Naive thymus-derived CD4-positive, alpha-beta T cell (primary cell): Measurements from ENCODE around the gene PLEKHG4B. TPM values are rescaled to one million over a fixed set of nuclear protein-coding genes. Genes with fewer than 3 reads are reported as not detected.

Experiments
- ATAC-seq: fragments of 150-1000 bp; cut with Tn5 transposase; 2 replicates; pipeline ENCODE4 v1.10.0; 2021; ENCODE audit warnings: mild to moderate bottlenecking, moderate library complexity
- CTCF ChIA-PET: fragments of 350-600 bp; sonication (Branson Sonifier 250); formaldehyde crosslinking; loops from one replicate; lab custom pipeline; 2021; ENCODE audit warnings: antibody characterized with exemption; lab: Charles Lee
- POLR2A ChIA-PET: fragments of 350-600 bp; sonication (Branson Sonifier 250); formaldehyde crosslinking; loops from one replicate; lab custom pipeline; 2021; ENCODE audit warnings: antibody characterized with exemption, inconsistent platforms; lab: Charles Lee
- DNase-seq, 9 donors: peaks; one replicate each; pipeline versions ENCODE4 v3.0.0 to v3.0.0-alpha.2; 2020 to 2022; ENCODE audit warnings: mixed read lengths in 1 of 9
- H3K27ac ChIP-seq: one replicate; pipeline ENCODE4 v1.7.0; 2013; ENCODE audit warnings: mild to moderate bottlenecking, low read depth, low read length, moderate library complexity
- H3K27me3 ChIP-seq, 2 donors: one replicate each; pipeline ENCODE4 v1.7.0; 2013; ENCODE audit warnings: low read length in 2 of 2, mild to moderate bottlenecking in 2 of 2, moderate library complexity in 2 of 2; ENCODE audit not compliant: control insufficient read depth in 2 of 2, insufficient read depth in 2 of 2
- H3K36me3 ChIP-seq, 3 experiments: 1 replicate in 2 of 3; 2 replicates in 1 of 3; pipeline ENCODE4 v1.7.0; 2013; ENCODE audit warnings: low read length in 3 of 3, mild to moderate bottlenecking in 3 of 3, moderate library complexity in 1 of 3; ENCODE audit not compliant: insufficient read depth in 3 of 3, control insufficient read depth in 2 of 3
- H3K4me1 ChIP-seq, 2 donors: one replicate each; pipeline ENCODE4 v1.7.0; 2013; ENCODE audit warnings: low read length in 2 of 2, mild to moderate bottlenecking in 2 of 2, moderate library complexity in 1 of 2; ENCODE audit not compliant: control insufficient read depth in 2 of 2, insufficient read depth in 2 of 2
- H3K4me3 ChIP-seq: 2 replicates; pipeline ENCODE4 v1.7.0; 2013; ENCODE audit warnings: mild to moderate bottlenecking, low read length
- H3K9me3 ChIP-seq, 3 experiments: 1 replicate in 2 of 3; 2 replicates in 1 of 3; pipeline ENCODE4 v1.7.0; 2013; ENCODE audit warnings: low read length in 3 of 3; ENCODE audit not compliant: control insufficient read depth in 2 of 3
- H3K27ac Mint-ChIP-seq, 9 donors: one replicate each; pipeline ENCODE4 v1.8.0; 2020 to 2022; ENCODE audit warnings: mixed read lengths in 9 of 9, mild to moderate bottlenecking in 8 of 9, moderate library complexity in 5 of 9, inconsistent platforms in 2 of 9
- H3K27me3 Mint-ChIP-seq, 5 donors: one replicate each; pipeline ENCODE4 v1.8.0; 2021 to 2022; ENCODE audit warnings: mixed read lengths in 5 of 5, mild to moderate bottlenecking in 1 of 5
- H3K36me3 Mint-ChIP-seq, 5 donors: one replicate each; pipeline ENCODE4 v1.8.0; 2020 to 2022; ENCODE audit warnings: mixed read lengths in 5 of 5, mild to moderate bottlenecking in 3 of 5, inconsistent platforms in 1 of 5
- H3K4me1 Mint-ChIP-seq, 7 donors: one replicate each; pipeline ENCODE4 v1.8.0; 2020 to 2022; ENCODE audit warnings: mixed read lengths in 7 of 7, mild to moderate bottlenecking in 3 of 7, inconsistent platforms in 1 of 7
- H3K4me3 Mint-ChIP-seq, 10 donors: one replicate each; pipeline ENCODE4 v1.8.0; 2020 to 2022; ENCODE audit warnings: mild to moderate bottlenecking in 10 of 10, mixed read lengths in 10 of 10, moderate library complexity in 6 of 10, inconsistent platforms in 2 of 10
- H3K9me3 Mint-ChIP-seq, 11 donors: one replicate each; pipeline ENCODE4 v1.8.0; 2020 to 2022; ENCODE audit warnings: mixed read lengths in 11 of 11, mild to moderate bottlenecking in 4 of 11, inconsistent platforms in 1 of 11, moderate library complexity in 1 of 11
- intact Hi-C, 2 donors: fragments of 100-400 bp; cut with micrococcal nuclease; formaldehyde crosslinking; loops; one replicate each; pipeline ENCODE4 v1.15.1; 2023
- polyA plus RNA-seq, 2 donors: library from polyadenylated mRNA; unstranded; fragments of 300-500 nt; fragmentation: Illumina TruSeq; gene quantifications; one replicate each; pipeline ENCODE4 v1.2.3, GENCODE V29; 2021
- total RNA-seq, 6 experiments: library from RNA in 5 of 6; stranded (reverse) in 5 of 6; gene quantifications; 1 replicate in 5 of 6; 2 replicates in 1 of 6; pipeline ENCODE4 v1.2.3 and lab custom pipeline; 2021 to 2026

PLEKHG4B gene
- total and polyA plus RNA-seq, 7 experiments from 2014 or later, result 0.39 to 2.0 TPM; not detected in 5

DNA sequence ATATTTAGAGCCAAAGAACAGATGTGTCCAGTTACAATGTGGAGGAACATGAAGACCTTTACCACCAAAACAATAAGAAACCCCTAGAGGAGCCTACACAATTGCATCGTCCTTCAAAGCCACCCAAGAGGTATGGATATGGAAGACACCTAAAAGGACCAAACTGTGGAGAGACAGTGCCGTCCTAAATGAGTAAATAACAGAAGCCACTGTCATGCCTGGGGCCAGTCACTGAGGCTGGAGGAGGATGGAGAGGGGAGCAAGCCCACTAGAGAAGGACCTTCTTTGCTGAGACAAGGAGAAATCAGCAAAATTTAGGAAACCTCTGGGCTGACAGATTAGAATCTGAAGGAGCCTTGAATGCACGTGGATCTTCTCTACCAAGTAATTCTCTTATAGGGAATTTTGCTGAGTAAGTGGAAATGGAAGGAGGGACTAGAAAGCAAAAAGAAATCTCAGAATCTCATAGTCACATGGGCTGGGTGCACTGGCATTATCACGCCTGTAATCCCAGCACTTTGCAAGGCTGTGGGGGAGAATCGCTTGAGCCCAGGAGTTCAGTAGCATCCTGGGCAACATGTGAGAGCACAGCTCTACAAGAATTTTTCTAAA lies 27.6 kb downstream of the PLEKHG4B start:
- no peaks in the 10 kb centered on the region for H3K4me1 ChIP-seq
- ATAC-seq (no peak), DNase-seq (no peak)
- POLR2A ChIA-PET, result no interaction called here
- no peaks in the 10 kb centered on the region for H3K27me3 ChIP-seq
- Mint-ChIP-seq H3K27me3 (peaks cover 10 to 45% (median 25%) of the 10 kb centered on the region in 5 donors), H3K4me1 (no peaks in the 10 kb centered on the region), H3K27ac (no peak overlapping the region), H3K4me3 (peak overlapping the region in 1 of 10 donors; percentile 33), H3K9me3 (peaks cover 4 to 40% (median 13%) of the 10 kb centered on the region in 11 donors), H3K36me3 (peaks cover 0 to 16% (median 0%) of the 10 kb centered on the region in 5 donors)
- CTCF ChIA-PET, result no interaction called here
- intact Hi-C loops, result no loop called here
- no peak overlapping the region for H3K4me3 ChIP-seq
- no peaks in the 10 kb centered on the region for H3K36me3 ChIP-seq
- no peak overlapping the region for H3K27ac ChIP-seq
- no peaks in the 10 kb centered on the region for H3K9me3 ChIP-seq

DNA sequence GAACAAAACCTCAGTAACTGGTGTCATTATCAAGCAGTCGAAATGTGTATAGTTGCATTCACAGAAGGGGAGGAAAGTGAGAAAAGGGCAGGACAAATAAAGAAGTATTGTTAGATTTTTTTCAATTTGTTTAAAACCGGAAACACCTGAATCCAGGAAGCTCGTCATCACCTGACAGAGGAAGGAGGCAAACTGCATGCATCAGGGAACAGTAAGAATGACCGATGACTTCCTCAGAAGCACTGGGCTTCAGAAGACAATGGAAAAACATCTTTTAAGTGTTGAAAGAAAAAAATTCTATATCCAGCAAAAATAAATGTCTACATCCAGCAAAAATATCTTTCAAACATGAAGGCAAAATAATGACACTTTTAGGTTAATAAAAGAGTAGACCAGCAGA lies 29.5 kb downstream of the PLEKHG4B start:
- Mint-ChIP-seq H3K36me3 (peaks cover 0 to 26% (median 6%) of the 10 kb centered on the region in 5 donors), H3K4me1 (no peaks in the 10 kb centered on the region), H3K4me3 (no peak overlapping the region), H3K27ac (peak overlapping the region in 1 of 9 donors; percentile 63), H3K27me3 (peaks cover 9 to 41% (median 30%) of the 10 kb centered on the region in 5 donors), H3K9me3 (peaks cover 10 to 57% (median 21%) of the 10 kb centered on the region in 11 donors)
- CTCF ChIA-PET, result no interaction called here
- H3K27ac ChIP-seq, result no peak overlapping the region
- ATAC-seq (no peak), DNase-seq (no peak)
- H3K4me1 ChIP-seq, result no peaks in the 10 kb centered on the region
- intact Hi-C loops, result no loop called here
- no peaks in the 10 kb centered on the region for H3K27me3 ChIP-seq
- no peaks in the 10 kb centered on the region for H3K36me3 ChIP-seq
- POLR2A ChIA-PET, result no interaction called here
- peaks cover 0 to 8% (median 0%) of the 10 kb centered on the region in 3 experiments for H3K9me3 ChIP-seq
- H3K4me3 ChIP-seq, result no peak overlapping the region

DNA sequence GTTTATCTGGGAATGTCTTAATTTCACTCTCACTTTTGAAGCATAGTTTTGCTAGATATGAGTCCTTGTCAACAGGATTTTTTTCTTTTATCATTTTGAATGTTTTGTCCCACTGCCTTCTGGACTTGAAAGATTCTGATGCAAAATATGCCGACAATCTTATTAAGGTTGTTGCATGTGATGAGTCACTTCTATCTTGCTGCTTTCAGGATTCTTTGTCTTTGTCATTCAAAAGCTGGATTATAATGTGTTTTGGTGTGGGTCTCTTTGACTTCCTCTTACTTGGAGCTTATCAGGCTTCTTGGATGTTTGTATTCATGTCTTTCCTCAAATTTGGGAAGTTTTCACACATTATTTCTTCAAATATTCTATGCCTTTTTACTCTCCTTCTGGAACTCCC lies 33.8 kb downstream of the PLEKHG4B start:
- ATAC-seq (no peak), DNase-seq (no peak)
- Histone ChIP-seq H3K27ac (no peak overlapping the region), H3K27me3 (no peaks in the 10 kb centered on the region), H3K4me3 (no peak overlapping the region), H3K36me3 (no peaks in the 10 kb centered on the region), H3K4me1 (no peaks in the 10 kb centered on the region), H3K9me3 (peaks cover 0 to 11% (median 0%) of the 10 kb centered on the region in 3 experiments)
- Mint-ChIP-seq H3K4me1 (no peaks in the 10 kb centered on the region), H3K27me3 (peaks cover 10 to 43% (median 25%) of the 10 kb centered on the region in 5 donors), H3K36me3 (peaks cover 0 to 28% (median 7%) of the 10 kb centered on the region in 5 donors), H3K9me3 (peaks cover 7 to 56% (median 22%) of the 10 kb centered on the region in 11 donors), H3K4me3 (no peak overlapping the region), H3K27ac (no peak overlapping the region)
- ChIA-PET POLR2A (interaction anchor here (0.6 kb wide), 1 partner anchor 12 kb away, joined by 3 read pairs; no protein-coding TSS in a partner anchor), CTCF (no interaction called here)
- intact Hi-C loops, result no loop called here

DNA sequence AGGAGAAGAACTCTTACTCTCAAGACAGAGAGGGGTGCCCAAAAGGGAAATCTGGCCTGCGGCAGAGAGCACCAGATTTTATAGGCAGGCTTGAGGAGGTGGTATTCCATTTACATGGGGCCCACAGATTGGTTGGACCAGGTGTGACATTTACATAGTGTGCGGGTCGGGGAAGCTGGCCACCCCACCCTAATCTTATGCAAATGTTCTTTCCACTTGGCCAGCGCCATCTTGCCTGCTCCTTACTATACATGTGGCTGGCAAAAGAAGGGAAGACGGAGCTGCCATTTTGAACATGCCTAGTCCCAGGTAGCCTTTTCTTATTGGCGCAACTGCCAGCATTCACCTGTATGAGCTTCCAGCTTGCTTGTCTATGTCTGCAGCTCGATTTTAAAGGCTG lies 34.8 kb downstream of the PLEKHG4B start:
- Mint-ChIP-seq H3K4me1 (no peaks in the 10 kb centered on the region), H3K36me3 (peaks cover 0 to 21% (median 7%) of the 10 kb centered on the region in 5 donors), H3K4me3 (no peak overlapping the region), H3K27me3 (peaks cover 10 to 43% (median 26%) of the 10 kb centered on the region in 5 donors), H3K9me3 (peaks cover 3 to 47% (median 19%) of the 10 kb centered on the region in 11 donors), H3K27ac (no peak overlapping the region)
- Histone ChIP-seq H3K9me3 (peaks cover 0 to 11% (median 0%) of the 10 kb centered on the region in 3 experiments), H3K36me3 (no peaks in the 10 kb centered on the region), H3K4me1 (no peaks in the 10 kb centered on the region), H3K4me3 (no peak overlapping the region), H3K27ac (no peak overlapping the region), H3K27me3 (no peaks in the 10 kb centered on the region)
- ChIA-PET POLR2A (no interaction called here), CTCF (no interaction called here)
- ATAC-seq (no peak), DNase-seq (no peak)
- intact Hi-C loops, result no loop called here

DNA sequence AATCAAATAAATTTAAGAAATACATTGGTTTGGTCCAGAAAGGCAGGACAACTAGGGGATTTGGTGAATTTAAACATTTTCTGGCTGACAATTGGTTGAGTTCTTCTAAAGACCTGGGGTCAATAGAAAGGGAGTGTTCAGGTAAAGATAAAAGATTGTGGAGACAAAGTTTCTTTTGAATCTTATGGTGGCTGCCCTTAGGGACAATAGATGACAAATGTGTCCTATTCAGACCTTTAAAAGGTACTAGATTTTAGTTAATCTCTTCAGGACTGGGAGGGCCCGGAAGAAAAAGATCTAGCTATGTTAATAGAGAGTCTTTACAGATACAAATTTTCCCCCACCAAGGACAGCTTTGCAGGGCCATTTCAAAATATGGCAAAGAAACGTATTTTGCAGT lies 35.9 kb downstream of the PLEKHG4B start:
- no peak overlapping the region for H3K27ac ChIP-seq
- peaks cover 3 to 42% (median 18%) of the 10 kb centered on the region in 11 donors for H3K9me3 Mint-ChIP-seq
- DNase-seq, result no peak
- H3K27me3 Mint-ChIP-seq, result peaks cover 15 to 45% (median 33%) of the 10 kb centered on the region in 5 donors
- CTCF ChIA-PET, result no interaction called here
- intact Hi-C loops, result no loop called here
- ATAC-seq, result no peak
- H3K9me3 ChIP-seq, result peaks cover 0 to 11% (median 0%) of the 10 kb centered on the region in 3 experiments
- H3K27ac Mint-ChIP-seq, result no peak overlapping the region
- H3K4me1 ChIP-seq, result no peaks in the 10 kb centered on the region
- no peaks in the 10 kb centered on the region for H3K36me3 ChIP-seq
- no peaks in the 10 kb centered on the region for H3K27me3 ChIP-seq
- peaks cover 0 to 18% (median 7%) of the 10 kb centered on the region in 5 donors for H3K36me3 Mint-ChIP-seq
- POLR2A ChIA-PET, result no interaction called here
- H3K4me3 Mint-ChIP-seq, result no peak overlapping the region
- no peak overlapping the region for H3K4me3 ChIP-seq
- no peaks in the 10 kb centered on the region for H3K4me1 Mint-ChIP-seq

DNA sequence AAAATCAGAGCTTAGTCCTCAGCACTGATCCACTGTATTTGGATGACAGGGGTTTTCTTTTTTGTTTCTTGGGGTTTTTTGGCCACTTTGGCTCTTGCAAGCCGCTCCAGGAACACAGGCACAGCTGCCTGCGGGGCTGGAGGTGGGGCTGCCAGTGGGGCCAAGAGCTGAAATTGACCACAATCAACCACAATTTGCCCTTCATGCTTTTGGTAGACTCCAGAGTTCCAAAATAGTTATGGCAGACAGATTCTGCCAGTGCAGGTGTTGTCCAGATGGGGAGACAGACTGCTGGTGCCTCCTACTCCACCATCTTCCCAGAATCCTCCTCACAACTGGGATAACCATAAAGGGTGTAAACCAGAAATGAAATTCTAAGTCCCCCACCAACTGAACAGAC lies 36.5 kb downstream of the PLEKHG4B start:
- H3K27me3 ChIP-seq, result no peaks in the 10 kb centered on the region
- H3K4me1 Mint-ChIP-seq, result no peaks in the 10 kb centered on the region
- ATAC-seq, result no peak
- H3K27ac ChIP-seq, result no peak overlapping the region
- peaks cover 3 to 40% (median 16%) of the 10 kb centered on the region in 11 donors for H3K9me3 Mint-ChIP-seq
- intact Hi-C loops, result no loop called here
- POLR2A ChIA-PET, result no interaction called here
- peaks cover 0 to 11% (median 0%) of the 10 kb centered on the region in 3 experiments for H3K9me3 ChIP-seq
- CTCF ChIA-PET, result no interaction called here
- no peak overlapping the region for H3K27ac Mint-ChIP-seq
- no peak overlapping the region for H3K4me3 ChIP-seq
- peaks cover 17 to 49% (median 35%) of the 10 kb centered on the region in 5 donors for H3K27me3 Mint-ChIP-seq
- peaks cover 0 to 18% (median 7%) of the 10 kb centered on the region in 5 donors for H3K36me3 Mint-ChIP-seq
- no peaks in the 10 kb centered on the region for H3K4me1 ChIP-seq
- no peak for DNase-seq
- H3K36me3 ChIP-seq, result no peaks in the 10 kb centered on the region
- no peak overlapping the region for H3K4me3 Mint-ChIP-seq

DNA sequence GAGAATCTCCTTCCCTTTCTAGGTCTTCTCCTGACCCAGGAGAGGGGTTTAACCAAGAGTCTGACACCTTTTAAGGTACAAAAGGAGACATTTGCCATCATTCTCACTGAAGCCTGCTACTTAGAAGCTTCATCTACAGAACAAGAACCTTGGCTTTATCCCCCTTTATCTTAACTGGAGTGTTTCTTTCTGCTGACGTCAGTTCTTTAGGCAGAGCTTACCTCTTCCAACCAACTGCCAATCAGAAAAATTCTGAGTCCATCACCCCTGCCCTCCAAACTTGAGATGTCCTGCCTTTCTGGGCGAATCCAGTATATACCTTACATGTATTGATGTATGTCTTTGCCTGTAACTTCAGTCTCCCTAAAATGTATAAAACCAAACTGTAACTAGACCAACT lies 37.2 kb downstream of the PLEKHG4B start:
- ChIA-PET POLR2A (no interaction called here), CTCF (no interaction called here)
- no peaks in the 10 kb centered on the region for H3K36me3 ChIP-seq
- H3K27me3 Mint-ChIP-seq, result peaks cover 11 to 51% (median 29%) of the 10 kb centered on the region in 5 donors
- H3K4me1 ChIP-seq, result no peaks in the 10 kb centered on the region
- no peak overlapping the region for H3K4me3 ChIP-seq
- H3K9me3 Mint-ChIP-seq, result peaks cover 0 to 33% (median 13%) of the 10 kb centered on the region in 11 donors
- H3K4me3 Mint-ChIP-seq, result no peak overlapping the region
- ATAC-seq, result no peak
- H3K27me3 ChIP-seq, result no peaks in the 10 kb centered on the region
- no peak for DNase-seq
- peaks cover 0 to 13% (median 5%) of the 10 kb centered on the region in 5 donors for H3K36me3 Mint-ChIP-seq
- peaks cover 0 to 11% (median 0%) of the 10 kb centered on the region in 3 experiments for H3K9me3 ChIP-seq
- intact Hi-C loops, result no loop called here
- H3K27ac Mint-ChIP-seq, result no peak overlapping the region
- H3K4me1 Mint-ChIP-seq, result no peaks in the 10 kb centered on the region
- no peak overlapping the region for H3K27ac ChIP-seq
